Stimulated activated naive B cell treated with anti-CD40 and anti-IgM and Interleukin-4, amounts not matched to agents 10 μg/mL and 1 μg/mL and 100 μg/mL, for 72 hours (primary cell): ENCODE data around the gene DMTF1.
"Not testable (repeated sequence)": the region's sequence is repeated elsewhere in the genome, so short reads cannot be mapped to it uniquely, and the experiment has no call there.

Experiments used
- ATAC-seq, 2 donors: fragments of 150-1000 bp; cut with Tn5 transposase; replicated peaks; 2 replicates each; pipeline ENCODE4 v1.10.0; 2021; ENCODE audit warnings: moderate library complexity in 1 of 2
- DNase-seq: peaks from one replicate; pipeline ENCODE4 v3.0.0; 2021
- H3K27ac Mint-ChIP-seq: one replicate; pipeline ENCODE4 v1.8.0; 2022; ENCODE audit warnings: mild to moderate bottlenecking, mixed read lengths
- H3K27me3 Mint-ChIP-seq, 2 donors: one replicate each; pipeline ENCODE4 v1.8.0; 2022; ENCODE audit warnings: mixed read lengths in 2 of 2
- H3K36me3 Mint-ChIP-seq, 2 donors: one replicate each; pipeline ENCODE4 v1.8.0; 2022; ENCODE audit warnings: mixed read lengths in 2 of 2, mild to moderate bottlenecking in 1 of 2
- H3K4me1 Mint-ChIP-seq, 2 donors: one replicate each; pipeline ENCODE4 v1.8.0; 2022; ENCODE audit warnings: mixed read lengths in 2 of 2, mild to moderate bottlenecking in 1 of 2
- H3K4me3 Mint-ChIP-seq, 2 donors: one replicate each; pipeline ENCODE4 v1.8.0; 2022; ENCODE audit warnings: mild to moderate bottlenecking in 2 of 2, mixed read lengths in 2 of 2, moderate library complexity in 1 of 2
- H3K9me3 Mint-ChIP-seq, 2 donors: one replicate each; pipeline ENCODE4 v1.8.0; 2022; ENCODE audit warnings: mixed read lengths in 2 of 2, mild to moderate bottlenecking in 1 of 2

Gene DMTF1

DNA sequence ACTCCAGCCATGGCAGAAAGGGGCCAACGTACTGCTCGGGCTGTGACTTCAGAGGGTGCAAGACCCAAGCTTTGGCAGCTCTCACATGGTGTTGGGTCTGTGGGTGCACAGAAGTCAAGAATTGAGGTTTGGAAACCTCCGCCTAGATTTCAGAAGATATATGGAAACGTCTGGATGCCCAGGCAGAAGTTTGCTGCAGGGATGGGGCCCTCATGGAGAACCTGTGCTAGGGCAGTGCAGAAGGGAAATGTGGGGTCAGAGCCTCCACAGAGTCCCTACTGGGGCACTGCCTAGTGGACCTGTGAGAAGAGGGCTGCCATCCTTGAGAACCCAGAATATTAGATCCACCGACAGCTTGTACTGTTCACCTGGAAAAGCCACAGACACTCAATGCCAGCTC, 93.4 kb downstream of the DMTF1 start:
- H3K4me1 Mint-ChIP-seq, result not testable (repeated sequence)

More for the DNA sequence above, 93.4 kb downstream of the DMTF1 start:
- Mint-ChIP-seq H3K36me3 (peaks cover 2 to 10% of the 10 kb centered on the region in 2 donors), H3K9me3 (peaks cover 9 to 11% of the 10 kb centered on the region in 2 donors), H3K27me3 (peaks cover 6 to 16% of the 10 kb centered on the region in 2 donors)
- H3K4me3 Mint-ChIP-seq, DNase-seq, ATAC-seq, H3K27ac Mint-ChIP-seq: not testable (repeated sequence)
